ENCODE data around the gene C12orf76. TPM values are rescaled to one million over a fixed set of nuclear protein-coding genes. Genes with fewer than 3 reads are reported as not detected.
"Not testable (repeated sequence)": the region's sequence is repeated elsewhere in the genome, so short reads cannot be mapped to it uniquely, and the experiment has no call there.

C12orf76 gene
- total RNA-seq, 1 experiment from 2014 or later = 7.3 TPM

DNA sequence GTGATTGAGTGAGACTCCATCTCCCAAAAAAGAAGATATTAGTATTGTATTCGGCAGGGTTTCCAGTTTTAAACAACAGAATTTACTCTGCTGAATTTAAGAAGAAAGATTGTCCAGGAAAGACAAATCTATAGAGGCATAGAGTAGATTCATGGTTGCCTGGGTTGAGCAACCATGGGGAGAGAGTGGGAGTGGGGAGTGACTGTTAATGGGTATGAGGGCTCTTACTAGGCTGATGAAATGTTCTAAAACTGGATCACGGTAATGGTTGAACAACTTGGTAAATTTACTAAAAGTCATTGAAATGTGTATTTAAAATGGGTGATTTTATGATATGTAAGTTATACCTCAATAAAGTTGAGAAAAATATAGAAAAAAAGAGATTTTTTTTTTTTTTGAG is 13.9 kb upstream of the C12orf76 start:
- Mint-ChIP-seq H3K4me3 (ENCODE audit: unreplicated experiment) (no peak overlapping the region), H3K4me1 (ENCODE audit: insufficient read depth, unreplicated experiment) (peaks cover 6% of the 10 kb centered on the region), H3K36me3 (ENCODE audit: insufficient read depth, unreplicated experiment) (no peaks in the 10 kb centered on the region), H3K27ac (ENCODE audit: low read depth, unreplicated experiment) (no peak overlapping the region), H3K27me3 (ENCODE audit: insufficient read depth, unreplicated experiment) (no peaks in the 10 kb centered on the region), H3K9me3 (ENCODE audit: unreplicated experiment) (no peaks in the 10 kb centered on the region)
- no TSS peak for BruUV-seq (replicated peaks)
- ChIA-PET POLR2A (no interaction called here), CTCF (interaction anchor here (1.1 kb wide), 1 partner anchor 9 kb away, joined by 3 read pairs; no protein-coding TSS in a partner anchor)
- TF ChIP-seq, protein P1, sequence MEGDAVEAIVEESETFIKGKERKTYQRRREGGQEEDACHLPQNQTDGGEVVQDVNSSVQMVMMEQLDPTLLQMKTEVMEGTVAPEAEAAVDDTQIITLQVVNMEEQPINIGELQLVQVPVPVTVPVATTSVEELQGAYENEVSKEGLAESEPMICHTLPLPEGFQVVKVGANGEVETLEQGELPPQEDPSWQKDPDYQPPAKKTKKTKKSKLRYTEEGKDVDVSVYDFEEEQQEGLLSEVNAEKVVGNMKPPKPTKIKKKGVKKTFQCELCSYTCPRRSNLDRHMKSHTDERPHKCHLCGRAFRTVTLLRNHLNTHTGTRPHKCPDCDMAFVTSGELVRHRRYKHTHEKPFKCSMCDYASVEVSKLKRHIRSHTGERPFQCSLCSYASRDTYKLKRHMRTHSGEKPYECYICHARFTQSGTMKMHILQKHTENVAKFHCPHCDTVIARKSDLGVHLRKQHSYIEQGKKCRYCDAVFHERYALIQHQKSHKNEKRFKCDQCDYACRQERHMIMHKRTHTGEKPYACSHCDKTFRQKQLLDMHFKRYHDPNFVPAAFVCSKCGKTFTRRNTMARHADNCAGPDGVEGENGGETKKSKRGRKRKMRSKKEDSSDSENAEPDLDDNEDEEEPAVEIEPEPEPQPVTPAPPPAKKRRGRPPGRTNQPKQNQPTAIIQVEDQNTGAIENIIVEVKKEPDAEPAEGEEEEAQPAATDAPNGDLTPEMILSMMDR (IDR thresholded peaks at IDR 0.05; ENCODE audit: unreplicated experiment) = no peak
- no peak for DNase-seq (ENCODE audit: unreplicated experiment)
- intact Hi-C loops (cut with micrococcal nuclease) = no loop called here

DNA sequence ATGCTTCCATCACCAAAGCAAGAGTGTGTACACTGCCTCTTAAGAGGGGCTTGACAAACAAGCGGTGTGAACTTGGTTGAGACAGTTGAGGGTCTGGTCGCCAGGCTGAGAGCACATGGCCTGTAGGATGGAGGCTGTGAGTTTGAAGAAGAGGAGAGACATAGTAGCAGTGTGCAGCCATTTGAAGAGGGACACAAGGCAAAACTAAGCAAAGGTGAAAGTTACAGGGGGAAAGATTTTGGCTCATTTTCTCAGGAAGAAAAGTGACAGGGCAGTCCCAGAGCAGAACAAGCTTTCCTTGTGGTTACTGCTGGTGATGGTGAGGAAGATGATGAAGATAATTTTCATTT is 11.3 kb upstream of the C12orf76 start:
- H3K4me3 Mint-ChIP-seq (ENCODE audit: unreplicated experiment) = no peak overlapping the region
- TF ChIP-seq, protein P1 (IDR thresholded peaks at IDR 0.05; ENCODE audit: unreplicated experiment) = no peak
- H3K27ac Mint-ChIP-seq (ENCODE audit: low read depth, unreplicated experiment) = no peak overlapping the region
- H3K4me1 Mint-ChIP-seq (ENCODE audit: insufficient read depth, unreplicated experiment) = peaks cover 16% of the 10 kb centered on the region
- no peaks in the 10 kb centered on the region for H3K36me3 Mint-ChIP-seq (ENCODE audit: insufficient read depth, unreplicated experiment)
- CTCF ChIA-PET = interaction anchor here (0.7 to 1.0 kb wide), 2 partner anchors 31 to 539 kb away, joined by 3 to 4 read pairs; no protein-coding TSS in a partner anchor
- no peak for DNase-seq (ENCODE audit: unreplicated experiment)
- H3K9me3 Mint-ChIP-seq (ENCODE audit: unreplicated experiment) = no peaks in the 10 kb centered on the region
- POLR2A ChIA-PET = no interaction called here
- no TSS peak for BruUV-seq (replicated peaks)
- H3K27me3 Mint-ChIP-seq (ENCODE audit: insufficient read depth, unreplicated experiment) = no peaks in the 10 kb centered on the region
- intact Hi-C loops (cut with micrococcal nuclease) = no loop called here

DNA sequence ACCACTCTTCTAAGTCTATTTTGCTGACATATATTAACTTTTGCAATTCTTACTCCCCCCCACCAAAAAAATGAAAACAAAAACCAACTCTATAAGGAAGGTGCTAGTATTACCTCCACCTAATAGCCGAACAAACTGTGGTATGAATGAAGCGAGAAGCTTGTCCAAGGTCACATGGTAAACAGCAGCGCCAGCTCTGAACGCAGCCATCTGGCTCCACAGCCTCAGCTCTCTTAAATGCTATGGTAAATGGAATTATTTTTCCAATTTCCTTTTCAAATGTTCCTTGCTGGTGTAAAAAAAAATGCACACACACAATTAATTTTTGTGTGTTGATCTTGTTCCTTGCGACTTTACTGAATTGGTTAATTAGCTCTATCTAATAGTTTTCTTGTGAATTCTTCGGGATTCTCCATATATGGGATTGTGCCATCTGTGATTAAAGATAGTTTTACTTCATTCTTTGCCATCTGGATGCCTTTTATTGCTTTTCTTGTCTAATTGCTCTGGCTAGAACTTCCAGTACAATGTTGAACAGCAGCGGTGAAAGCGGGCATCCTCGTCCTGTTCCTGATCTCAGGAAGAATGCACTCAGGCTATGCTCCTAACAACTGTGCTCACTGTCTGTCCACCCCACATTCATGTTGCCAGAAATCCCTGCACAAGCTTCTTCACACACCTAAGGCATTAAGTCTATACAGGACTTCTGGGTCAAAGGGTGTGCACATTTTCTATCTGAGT is 10.7 kb upstream of the C12orf76 start:
- no peak overlapping the region for H3K4me3 Mint-ChIP-seq (ENCODE audit: unreplicated experiment)
- intact Hi-C loops (cut with micrococcal nuclease) = no loop called here
- no peaks in the 10 kb centered on the region for H3K27me3 Mint-ChIP-seq (ENCODE audit: insufficient read depth, unreplicated experiment)
- H3K27ac Mint-ChIP-seq (ENCODE audit: low read depth, unreplicated experiment) = no peak overlapping the region
- TF ChIP-seq, protein P1 (IDR thresholded peaks at IDR 0.05; ENCODE audit: unreplicated experiment) = no peak
- POLR2A ChIA-PET = no interaction called here
- DNase-seq (ENCODE audit: unreplicated experiment) = no peak
- no peaks in the 10 kb centered on the region for H3K9me3 Mint-ChIP-seq (ENCODE audit: unreplicated experiment)
- peaks cover 18% of the 10 kb centered on the region for H3K4me1 Mint-ChIP-seq (ENCODE audit: insufficient read depth, unreplicated experiment)
- BruUV-seq (replicated peaks) = no TSS peak
- H3K36me3 Mint-ChIP-seq (ENCODE audit: insufficient read depth, unreplicated experiment) = no peaks in the 10 kb centered on the region
- CTCF ChIA-PET = interaction anchor here (0.7 kb wide), 1 partner anchor 539 kb away, joined by 4 read pairs; no protein-coding TSS in a partner anchor

DNA sequence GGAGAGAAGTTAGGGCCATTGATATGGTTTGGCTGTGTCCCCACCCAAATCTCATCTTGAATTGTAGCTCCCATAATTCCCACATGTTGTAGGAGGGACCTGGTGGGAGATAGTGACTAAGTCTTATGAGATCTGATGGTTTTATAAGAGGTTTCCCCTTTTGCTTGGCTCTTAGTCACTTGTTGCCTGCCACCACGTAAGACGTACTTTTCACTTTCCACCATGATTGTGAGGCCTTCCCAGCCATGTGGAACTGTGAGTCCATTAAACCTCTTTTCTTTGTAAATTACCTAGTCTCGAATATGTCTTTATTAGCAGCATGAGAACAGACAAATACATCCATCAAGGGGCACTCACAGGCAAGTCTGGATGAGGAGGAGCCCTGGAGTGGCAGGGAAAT is 8.3 kb upstream of the C12orf76 start:
- H3K27ac Mint-ChIP-seq (ENCODE audit: low read depth, unreplicated experiment); H3K4me3 Mint-ChIP-seq (ENCODE audit: unreplicated experiment); CTCF ChIA-PET; H3K27me3 Mint-ChIP-seq (ENCODE audit: insufficient read depth, unreplicated experiment); DNase-seq (ENCODE audit: unreplicated experiment); H3K36me3 Mint-ChIP-seq (ENCODE audit: insufficient read depth, unreplicated experiment); BruUV-seq (replicated peaks); intact Hi-C loops (cut with micrococcal nuclease); H3K9me3 Mint-ChIP-seq (ENCODE audit: unreplicated experiment): not testable (repeated sequence)
- H3K4me1 Mint-ChIP-seq (ENCODE audit: insufficient read depth, unreplicated experiment) = peaks cover 18% of the 10 kb centered on the region
- POLR2A ChIA-PET = interaction anchor here (0.7 to 1.6 kb wide), 2 partner anchors 19 to 574 kb away, joined by 3 read pairs; no protein-coding TSS in a partner anchor

DNA sequence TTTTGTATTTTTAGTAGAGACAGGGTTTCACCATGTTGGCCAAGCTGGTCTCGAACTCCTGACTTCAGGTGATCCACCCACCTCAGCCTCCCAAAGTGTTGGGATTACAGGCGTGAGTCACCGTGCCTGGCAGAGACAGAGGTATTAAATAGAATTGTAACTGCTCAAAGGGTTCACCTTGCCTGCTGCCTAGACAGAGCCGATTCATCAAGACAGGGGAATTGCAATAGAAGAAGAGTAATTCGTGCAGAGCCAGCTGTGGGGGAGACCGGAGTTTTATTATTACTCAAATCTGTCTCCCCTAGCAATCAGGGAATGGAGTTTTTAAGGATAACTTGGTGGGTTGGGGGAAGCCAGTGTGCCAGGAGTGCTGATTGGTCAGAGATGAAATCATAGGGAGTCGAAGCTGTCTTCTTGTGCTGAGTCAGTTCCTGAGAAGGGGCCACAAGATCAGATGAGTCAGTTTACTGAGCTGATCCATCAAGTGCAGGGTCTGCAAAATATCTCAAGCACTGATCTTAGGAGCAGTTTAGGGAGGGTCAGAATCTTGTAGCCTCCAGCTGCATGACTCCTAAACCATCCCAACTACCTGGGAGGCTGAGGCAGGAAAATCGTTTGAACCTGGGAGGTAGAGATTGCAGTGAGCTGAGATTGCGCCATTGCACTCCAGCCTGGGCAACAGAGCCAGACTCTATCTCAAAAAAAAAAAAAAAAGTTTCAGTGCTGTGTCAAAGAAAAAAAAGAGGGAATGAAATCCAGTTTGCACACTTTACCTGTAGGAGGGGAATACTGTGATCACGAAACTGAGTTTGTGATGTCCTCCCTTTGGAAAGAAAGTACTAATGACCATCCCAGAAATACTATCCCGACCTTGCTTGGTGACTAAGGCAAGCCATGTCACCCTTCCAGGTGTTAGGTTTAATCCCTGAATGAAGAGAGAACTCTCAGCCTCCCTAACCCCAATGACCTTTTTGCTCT is 7.3 kb upstream of the C12orf76 start:
- H3K36me3 Mint-ChIP-seq (ENCODE audit: insufficient read depth, unreplicated experiment); H3K4me3 Mint-ChIP-seq (ENCODE audit: unreplicated experiment); intact Hi-C loops (cut with micrococcal nuclease); H3K27me3 Mint-ChIP-seq (ENCODE audit: insufficient read depth, unreplicated experiment); H3K9me3 Mint-ChIP-seq (ENCODE audit: unreplicated experiment); H3K27ac Mint-ChIP-seq (ENCODE audit: low read depth, unreplicated experiment); BruUV-seq (replicated peaks): not testable (repeated sequence)
- ChIA-PET POLR2A (interaction anchor here (1.6 kb wide), 1 partner anchor 18 kb away, joined by 3 read pairs; no protein-coding TSS in a partner anchor), CTCF (interaction anchor here (0.6 to 0.7 kb wide), 2 partner anchors 46 to 623 kb away, joined by 3 read pairs; no protein-coding TSS in a partner anchor)
- H3K4me1 Mint-ChIP-seq (ENCODE audit: insufficient read depth, unreplicated experiment) = peaks cover 23% of the 10 kb centered on the region
- peak; percentile 70 for DNase-seq (ENCODE audit: unreplicated experiment)
